ENCODE data around the gene MAPKAP1.

DNA sequence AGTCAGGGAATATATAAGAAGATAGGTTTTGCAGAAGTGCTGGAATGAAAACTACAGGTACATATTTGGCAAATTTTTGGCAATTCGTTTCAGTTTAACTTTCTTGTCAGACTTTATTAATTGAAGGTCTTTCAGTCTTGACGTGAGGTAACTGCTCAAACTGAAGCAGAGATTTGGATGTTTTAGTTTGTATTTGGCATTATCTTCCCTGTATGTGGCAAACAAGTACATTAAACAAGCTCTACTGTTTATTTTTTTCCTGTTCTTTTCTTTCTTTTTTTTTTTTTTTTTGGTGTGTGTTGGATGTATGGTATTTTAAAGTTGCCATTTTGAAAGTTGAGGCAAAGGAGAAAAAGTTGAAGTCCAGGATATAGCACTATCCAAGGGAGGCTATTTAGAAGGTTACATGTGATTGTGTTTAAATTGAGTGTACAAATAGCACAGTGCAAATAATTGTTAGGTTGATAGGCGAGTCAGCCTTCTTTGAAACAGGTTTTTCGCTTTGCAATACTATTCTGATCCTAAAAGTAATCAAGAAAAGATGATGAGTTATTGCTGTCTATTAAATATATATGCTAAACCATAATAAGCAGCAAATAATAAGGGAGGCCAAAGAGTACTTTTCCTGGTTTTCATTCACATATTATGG, 42.4 kb upstream of the MAPKAP1 start:
- no peak for TF ChIP-seq EZH2 (IDR thresholded peaks at IDR 0.05; ENCODE audit: insufficient read depth, poor library complexity, severe bottlenecking)
- TF ChIP-seq EZH2phosphoT487 (IDR thresholded peaks at IDR 0.05; ENCODE audit: insufficient read depth, low read depth), result no peak

All from GM23248 (cell line).